ENCODE data around the gene ACLY. TPM values are rescaled to one million over a fixed set of nuclear protein-coding genes. Genes with fewer than 3 reads are reported as not detected.

ACLY gene
- total RNA-seq, 3 donors from 2014 or later: 80.3 to 95.2 (median 81.5) TPM

DNA sequence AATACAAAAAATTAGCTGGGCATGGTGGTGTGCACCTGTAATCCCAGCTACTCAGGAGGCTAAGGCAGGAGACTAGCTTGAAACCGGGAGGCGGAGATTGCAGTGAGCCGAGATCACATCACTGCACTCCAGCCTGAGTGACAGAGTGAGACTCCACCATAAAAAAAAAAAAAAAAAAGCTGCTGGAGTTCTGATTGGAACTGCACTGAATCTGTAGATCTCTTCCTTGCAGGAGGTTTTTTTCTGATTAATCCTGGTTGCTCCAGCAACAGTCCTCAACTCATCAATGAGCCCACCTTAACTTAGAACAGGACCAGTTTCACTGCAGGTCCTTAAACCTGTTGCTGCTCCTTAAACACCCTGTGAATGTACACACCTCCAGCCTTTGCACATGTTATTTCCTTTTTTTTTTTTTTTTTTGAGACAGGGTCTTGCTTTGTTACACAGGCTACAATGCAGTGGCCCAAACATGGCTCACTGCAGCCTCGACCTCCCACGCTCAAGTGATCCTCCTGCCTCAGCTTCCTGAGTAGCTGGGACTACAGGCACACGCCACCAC lies 10.0 kb upstream of the ACLY start:
- Histone ChIP-seq H3K4me1 (ENCODE audit: low read depth) (peaks cover 22% of the 10 kb centered on the region), H3K4me3 (no peak overlapping the region), H3K9me3 (no peaks in the 10 kb centered on the region), H3K36me3 (ENCODE audit: low read depth) (no peaks in the 10 kb centered on the region)
- intact Hi-C loops (cut with DNase I, micrococcal nuclease): no loop called here
- DNase-seq: no peak
- no peak for ATAC-seq
- TF ChIP-seq, protein P1, sequence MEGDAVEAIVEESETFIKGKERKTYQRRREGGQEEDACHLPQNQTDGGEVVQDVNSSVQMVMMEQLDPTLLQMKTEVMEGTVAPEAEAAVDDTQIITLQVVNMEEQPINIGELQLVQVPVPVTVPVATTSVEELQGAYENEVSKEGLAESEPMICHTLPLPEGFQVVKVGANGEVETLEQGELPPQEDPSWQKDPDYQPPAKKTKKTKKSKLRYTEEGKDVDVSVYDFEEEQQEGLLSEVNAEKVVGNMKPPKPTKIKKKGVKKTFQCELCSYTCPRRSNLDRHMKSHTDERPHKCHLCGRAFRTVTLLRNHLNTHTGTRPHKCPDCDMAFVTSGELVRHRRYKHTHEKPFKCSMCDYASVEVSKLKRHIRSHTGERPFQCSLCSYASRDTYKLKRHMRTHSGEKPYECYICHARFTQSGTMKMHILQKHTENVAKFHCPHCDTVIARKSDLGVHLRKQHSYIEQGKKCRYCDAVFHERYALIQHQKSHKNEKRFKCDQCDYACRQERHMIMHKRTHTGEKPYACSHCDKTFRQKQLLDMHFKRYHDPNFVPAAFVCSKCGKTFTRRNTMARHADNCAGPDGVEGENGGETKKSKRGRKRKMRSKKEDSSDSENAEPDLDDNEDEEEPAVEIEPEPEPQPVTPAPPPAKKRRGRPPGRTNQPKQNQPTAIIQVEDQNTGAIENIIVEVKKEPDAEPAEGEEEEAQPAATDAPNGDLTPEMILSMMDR (IDR thresholded peaks at IDR 0.05): no peak

- Histone ChIP-seq H3K36me3 (ENCODE audit: low read depth) (no peaks in the 10 kb centered on the region), H3K4me3 (no peak overlapping the region), H3K9me3 (no peaks in the 10 kb centered on the region), H3K4me1 (ENCODE audit: low read depth) (peaks cover 22% of the 10 kb centered on the region)
- intact Hi-C loops (cut with DNase I, micrococcal nuclease): no loop called here
- TF ChIP-seq, protein P1 (IDR thresholded peaks at IDR 0.05): no peak
- DNase-seq: peak in 2 of 3 donors; percentile 44 to 50
- no peak for ATAC-seq
Measured at GRCh38 chr17:41925991-41926590, 7.3 kb upstream of the ACLY start.

- H3K4me1 ChIP-seq (ENCODE audit: low read depth): peaks cover 20% of the 10 kb centered on the region
- H3K36me3 ChIP-seq (ENCODE audit: low read depth): no peaks in the 10 kb centered on the region
- TF ChIP-seq, protein P1 (IDR thresholded peaks at IDR 0.05): no peak
- ATAC-seq: no peak
- H3K4me3 ChIP-seq: no peak overlapping the region
- DNase-seq: no peak
- intact Hi-C loops (cut with DNase I, micrococcal nuclease): no loop called here
- no peaks in the 10 kb centered on the region for H3K9me3 ChIP-seq
Measured at GRCh38 chr17:41920580-41920955, 1.8 kb upstream of the ACLY start.

DNA sequence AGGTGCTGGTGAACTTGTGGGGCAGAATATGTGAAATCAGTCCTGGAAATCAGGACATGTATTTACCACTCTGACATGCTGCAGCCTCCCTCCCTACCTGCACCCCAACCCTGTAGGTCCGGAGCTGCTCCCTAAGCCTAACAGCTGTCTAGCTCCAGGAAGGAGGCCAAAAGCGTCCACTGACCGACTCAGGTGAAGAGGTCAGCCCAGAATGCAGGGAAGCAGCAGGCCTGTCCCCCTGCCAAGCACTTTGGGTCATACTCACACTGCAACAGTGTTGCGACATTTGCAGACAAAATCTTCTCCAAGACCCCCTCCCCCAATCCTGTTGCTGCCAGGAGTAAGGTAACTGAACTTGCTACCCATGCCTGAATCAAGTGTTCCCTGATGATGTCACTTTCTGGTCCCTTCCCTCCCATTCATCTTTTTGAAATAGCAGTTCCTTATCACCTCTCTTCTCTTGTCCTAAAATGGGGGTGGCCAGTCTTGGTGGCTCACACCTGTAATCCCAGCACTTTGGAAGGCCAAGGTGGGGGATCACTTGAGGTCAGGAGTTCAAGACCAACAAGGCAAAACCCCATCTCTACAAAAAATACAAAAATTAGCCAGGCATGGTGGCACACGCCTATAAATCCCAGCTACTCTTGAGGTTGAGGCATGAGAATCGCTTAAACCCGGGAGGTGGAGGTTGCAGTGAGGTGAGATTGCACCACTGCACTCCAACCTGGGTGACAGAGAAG lies 1.3 kb upstream of the ACLY start:
- ATAC-seq (no peak), DNase-seq (peak in 1 of 3 donors; percentile 46)
- intact Hi-C loops (cut with DNase I, micrococcal nuclease): no loop called here
- Histone ChIP-seq H3K36me3 (ENCODE audit: low read depth) (no peaks in the 10 kb centered on the region), H3K9me3 (no peaks in the 10 kb centered on the region), H3K4me3 (peak overlapping the region; percentile 77), H3K4me1 (ENCODE audit: low read depth) (peaks cover 19% of the 10 kb centered on the region)
- TF ChIP-seq, protein P1 (IDR thresholded peaks at IDR 0.05): no peak

DNA sequence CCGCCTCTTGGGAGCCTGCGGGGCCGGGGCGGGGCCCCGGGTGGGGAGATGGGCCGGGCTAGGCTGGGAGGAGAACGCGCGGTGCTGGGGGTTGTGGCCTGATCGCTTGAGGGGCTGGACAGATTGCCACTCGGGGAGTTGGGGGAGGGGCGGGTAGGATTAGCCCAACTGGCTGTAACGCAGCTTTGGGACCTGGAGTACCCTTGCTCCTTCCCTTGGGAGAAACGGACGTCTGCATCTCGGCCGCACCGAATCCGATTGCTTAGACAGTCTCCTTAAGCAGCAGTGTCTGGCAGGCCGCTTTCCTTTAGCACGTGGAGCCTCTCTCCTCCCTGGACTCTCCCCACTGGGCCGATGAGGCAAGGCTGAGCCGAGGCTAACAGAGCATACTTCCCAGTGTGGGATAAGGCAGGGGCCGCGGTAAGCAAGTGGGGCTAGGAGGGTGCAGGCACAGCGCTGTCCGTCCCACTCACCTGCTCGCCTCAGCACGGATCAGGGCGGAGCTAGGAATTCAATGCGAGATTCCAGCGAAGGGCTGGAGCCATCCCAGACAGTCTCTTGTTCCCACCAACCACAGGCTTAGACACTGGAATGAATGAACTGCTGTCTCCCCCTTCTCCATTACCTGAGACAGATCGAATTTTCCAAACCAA lies 540 bp upstream of the ACLY start:
- no peaks in the 10 kb centered on the region for H3K9me3 ChIP-seq
- intact Hi-C loops (cut with DNase I, micrococcal nuclease): no loop called here
- H3K4me1 ChIP-seq (ENCODE audit: low read depth): peaks cover 22% of the 10 kb centered on the region
- peak overlapping the region; percentile 77 for H3K4me3 ChIP-seq
- no peaks in the 10 kb centered on the region for H3K36me3 ChIP-seq (ENCODE audit: low read depth)
- ATAC-seq (peak; percentile 57), DNase-seq (peak in 1 of 3 donors; percentile 75)
- TF ChIP-seq, protein P1 (IDR thresholded peaks at IDR 0.05): no peak
